Large intestine (tissue), 3 donors: ENCODE results near the gene LZTR1. TPM values are rescaled to one million over a fixed set of nuclear protein-coding genes. Genes with fewer than 3 reads are reported as not detected.

Experiments used
- DNase-seq, 2 donors: peaks; one replicate each; pipeline versions ENCODE4 v3.0.0 to v3.0.0-alpha.2; 2013
- H3K27ac ChIP-seq: one replicate; pipeline ENCODE4 v1.5.1; 2013; ENCODE audit warnings: low read length
- H3K27me3 ChIP-seq: 2 replicates; pipeline ENCODE4 v1.6.1; 2013; ENCODE audit warnings: low read length; ENCODE audit not compliant: control insufficient read depth, insufficient read depth
- H3K36me3 ChIP-seq: 2 replicates; pipeline ENCODE4 v1.6.1; 2013; ENCODE audit warnings: low read length; ENCODE audit not compliant: control insufficient read depth, insufficient read depth
- H3K4me1 ChIP-seq: one replicate; pipeline ENCODE4 v1.6.1; 2013; ENCODE audit warnings: low read length; ENCODE audit not compliant: control insufficient read depth, insufficient read depth
- H3K4me3 ChIP-seq: one replicate; pipeline ENCODE4 v1.5.1; 2013; ENCODE audit warnings: low read length
- H3K9me3 ChIP-seq: one replicate; pipeline ENCODE4 v1.6.1; 2013; ENCODE audit warnings: mild to moderate bottlenecking, low read depth, low read length, moderate library complexity; ENCODE audit not compliant: control insufficient read depth
- WGBS: methylation state at CpG from one replicate; pipeline ENCODE4 v1.1.5; 2013; ENCODE audit warnings: low lambda C conversion rate; ENCODE audit not compliant: insufficient coverage; 5-methylcytosine and 5-hydroxymethylcytosine counted together
- polyA plus RNA-seq: library from polyadenylated mRNA; unstranded; fragments of 120-200 nt; gene quantifications from one replicate; pipeline ENCODE4 v1.2.1, GENCODE V29; 2013

LZTR1 gene
- polyA plus RNA-seq, 1 donor = 39.0 TPM

DNA sequence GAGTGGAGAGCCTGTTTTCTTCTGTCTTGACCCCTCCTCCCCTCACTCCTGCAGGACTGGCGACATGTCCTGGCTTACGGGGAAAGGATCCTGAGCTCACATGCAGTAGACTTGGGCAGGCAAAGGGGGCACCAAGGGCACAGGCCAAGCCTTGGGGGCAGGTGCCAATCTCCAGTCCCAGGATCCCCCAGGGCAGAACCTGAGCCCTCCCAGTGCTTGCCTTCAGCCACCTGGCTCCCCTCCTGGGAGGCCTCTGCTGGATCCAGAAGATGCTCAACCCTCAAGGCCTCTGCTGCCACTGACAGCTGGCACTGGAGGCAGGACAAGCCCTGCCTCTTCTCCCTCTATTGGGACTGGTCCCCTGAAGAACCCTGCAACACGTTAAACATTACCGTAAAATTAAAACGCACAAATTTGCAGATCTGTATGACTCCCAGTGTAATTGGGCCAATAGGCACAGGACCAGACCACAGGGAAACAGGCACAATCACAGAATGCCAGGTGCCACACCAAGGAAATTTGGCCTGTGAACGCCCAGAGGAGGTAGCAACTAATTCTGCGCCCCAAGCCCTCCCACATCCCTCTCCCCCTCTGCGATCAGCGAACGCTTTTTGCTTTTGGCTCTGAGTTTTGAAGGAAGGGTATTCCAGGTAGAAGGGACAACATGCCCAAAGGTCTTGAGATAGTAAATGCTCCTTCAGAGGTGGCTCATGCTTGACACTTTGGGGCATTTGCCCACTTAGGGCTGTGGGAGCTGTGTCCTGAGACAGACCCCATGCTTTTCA is 967 bp upstream of the LZTR1 start:
- no CpG with 5 or more reads among the region's 10 CpGs for WGBS
- peak overlapping the region; percentile 96 for H3K4me3 ChIP-seq
- peaks cover 17% of the 10 kb centered on the region for H3K36me3 ChIP-seq
- no peak for DNase-seq
- H3K27me3 ChIP-seq = no peaks in the 10 kb centered on the region
- peaks cover 28% of the 10 kb centered on the region for H3K4me1 ChIP-seq
- H3K9me3 ChIP-seq = peaks cover 3% of the 10 kb centered on the region
- peak overlapping the region; percentile 91 for H3K27ac ChIP-seq

DNA sequence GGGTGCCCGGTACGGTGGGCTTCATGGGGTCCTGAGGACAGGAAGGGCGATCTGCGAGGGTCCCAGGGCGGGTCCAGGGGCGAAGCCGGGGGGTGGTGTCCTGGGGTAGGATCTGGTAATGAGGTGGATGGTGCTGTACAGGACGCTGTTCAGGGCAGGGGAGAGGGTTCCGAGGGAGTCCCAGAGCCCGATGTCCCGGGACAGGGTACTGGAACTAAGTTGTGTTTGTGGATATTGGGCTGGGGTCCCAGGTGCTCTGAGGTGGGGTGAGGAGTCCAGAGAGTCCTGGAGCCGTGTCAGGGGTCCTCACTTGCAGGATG is 426 bp downstream of the LZTR1 start:
- no CpG with 5 or more reads among the region's 12 CpGs for WGBS
- H3K4me3 ChIP-seq = peak overlapping the region; percentile 96
- peak overlapping the region; percentile 91 for H3K27ac ChIP-seq
- peaks cover 28% of the 10 kb centered on the region for H3K4me1 ChIP-seq
- no peaks in the 10 kb centered on the region for H3K27me3 ChIP-seq
- peaks cover 25% of the 10 kb centered on the region for H3K36me3 ChIP-seq
- DNase-seq = no peak
- H3K9me3 ChIP-seq = peaks cover 3% of the 10 kb centered on the region

DNA sequence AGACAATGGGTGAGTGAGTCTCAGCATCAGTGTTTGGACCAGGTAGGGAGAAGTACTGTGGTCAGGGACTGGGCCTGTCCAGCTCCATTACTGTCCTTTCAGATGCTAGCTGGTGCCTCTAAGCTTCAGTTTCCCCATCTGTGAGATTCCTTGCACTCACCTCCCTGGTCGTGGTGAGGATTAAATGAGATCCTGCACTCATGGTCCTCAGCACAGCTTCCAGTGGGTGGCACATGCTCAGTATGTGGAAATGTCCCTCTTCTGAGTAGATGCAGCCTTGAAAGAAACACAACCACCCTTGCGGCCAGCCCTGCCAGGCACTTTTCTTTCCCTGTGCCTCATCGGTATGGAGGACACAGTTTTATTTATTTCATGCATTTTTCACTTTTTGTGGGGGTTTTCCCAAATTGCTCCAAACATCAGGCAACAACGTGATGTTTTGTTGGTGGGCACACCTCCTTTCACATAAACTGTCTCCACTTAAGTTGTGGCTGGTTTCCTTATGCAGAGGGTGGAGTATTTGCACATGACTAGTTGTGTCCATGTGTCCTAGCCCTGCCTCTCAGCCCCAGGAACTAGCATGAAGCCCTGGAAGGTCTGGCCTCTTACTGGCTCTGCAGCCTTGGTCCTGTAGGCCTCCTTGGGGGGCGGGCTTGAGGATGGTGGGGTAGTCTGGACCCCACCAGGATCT is 1.1 kb downstream of the LZTR1 start:
- Histone ChIP-seq H3K4me1 (peaks cover 28% of the 10 kb centered on the region), H3K4me3 (peak overlapping the region; percentile 96), H3K9me3 (peaks cover 3% of the 10 kb centered on the region), H3K27ac (no peak overlapping the region), H3K27me3 (no peaks in the 10 kb centered on the region), H3K36me3 (peaks cover 31% of the 10 kb centered on the region)
- DNase-seq = no peak
- WGBS = no CpG with 5 or more reads among the region's 5 CpGs

DNA sequence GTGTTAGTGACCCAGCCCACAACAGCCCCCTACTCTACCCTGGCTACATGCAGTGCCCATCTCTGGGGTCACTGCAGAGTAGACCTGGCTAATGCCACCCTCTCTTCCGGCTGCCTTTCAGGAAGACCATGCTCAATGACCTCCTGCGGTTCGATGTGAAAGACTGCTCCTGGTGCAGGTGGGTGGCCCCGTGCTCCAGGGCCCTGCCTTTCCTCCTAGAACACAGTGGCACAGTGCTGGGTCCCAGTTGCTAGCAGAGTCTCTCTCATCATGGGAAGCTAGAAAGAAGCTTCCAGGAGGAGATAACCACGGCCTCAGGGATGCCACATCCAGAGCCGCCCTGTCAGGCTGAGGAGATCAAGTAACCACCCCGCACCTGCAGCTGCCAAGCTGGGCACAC is 3.6 kb downstream of the LZTR1 start:
- no CpG with 5 or more reads among the region's 7 CpGs for WGBS
- H3K36me3 ChIP-seq = peaks cover 45% of the 10 kb centered on the region

DNA sequence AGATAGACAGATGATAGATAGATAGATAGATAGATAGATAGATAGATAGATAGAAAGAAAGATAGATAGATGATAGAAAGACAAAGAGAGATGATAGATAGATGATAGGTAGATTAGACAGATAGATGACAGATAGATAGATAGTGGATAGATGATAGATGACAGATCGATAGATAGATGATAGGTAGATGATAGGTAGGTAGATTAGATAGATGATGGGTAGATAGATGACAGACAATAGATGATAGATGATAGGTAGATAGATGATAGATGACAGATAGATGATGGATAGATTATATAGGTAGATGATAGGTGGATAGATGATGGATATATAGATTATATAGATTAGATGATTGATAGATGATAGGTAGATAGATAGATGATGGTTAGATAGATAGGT is 4.3 kb downstream of the LZTR1 start:
- no peak overlapping the region for H3K27ac ChIP-seq
- H3K36me3 ChIP-seq = peaks cover 50% of the 10 kb centered on the region
- no peaks in the 10 kb centered on the region for H3K9me3 ChIP-seq
- peaks cover 9% of the 10 kb centered on the region for H3K4me1 ChIP-seq
- WGBS = 100% methylated on average over 1 of the region's 1 CpG
- H3K27me3 ChIP-seq = no peaks in the 10 kb centered on the region
- no peak overlapping the region for H3K4me3 ChIP-seq
- DNase-seq = no peak

More for the DNA sequence above, 3.6 kb downstream of the LZTR1 start:
- Histone ChIP-seq H3K4me3 (no peak overlapping the region), H3K9me3 (no peaks in the 10 kb centered on the region), H3K27ac (no peak overlapping the region), H3K27me3 (no peaks in the 10 kb centered on the region), H3K4me1 (peaks cover 15% of the 10 kb centered on the region)
- DNase-seq = no peak

DNA sequence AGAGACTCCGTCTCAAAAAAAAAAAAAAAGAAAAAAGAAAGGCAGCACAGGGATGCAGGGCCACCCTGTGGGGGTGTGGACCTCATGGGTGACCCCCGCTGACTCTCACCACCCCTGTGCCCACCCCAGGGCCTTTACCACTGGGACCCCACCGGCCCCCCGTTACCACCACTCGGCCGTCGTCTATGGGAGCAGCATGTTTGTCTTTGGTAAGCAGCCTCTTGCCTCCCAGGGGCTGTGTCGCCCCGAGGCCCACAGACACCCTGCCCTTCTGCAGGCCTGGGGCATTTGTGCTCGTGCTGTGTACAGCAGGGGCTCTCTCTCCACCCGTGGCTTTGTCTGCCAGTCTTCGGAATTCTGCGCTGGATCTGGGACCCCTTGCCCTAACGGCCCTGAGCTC is 5.3 kb downstream of the LZTR1 start:
- Histone ChIP-seq H3K4me3 (no peak overlapping the region), H3K9me3 (no peaks in the 10 kb centered on the region), H3K27ac (no peak overlapping the region), H3K36me3 (peaks cover 60% of the 10 kb centered on the region), H3K4me1 (peaks cover 5% of the 10 kb centered on the region), H3K27me3 (no peaks in the 10 kb centered on the region)
- no CpG with 5 or more reads among the region's 14 CpGs for WGBS
- DNase-seq = no peak

DNA sequence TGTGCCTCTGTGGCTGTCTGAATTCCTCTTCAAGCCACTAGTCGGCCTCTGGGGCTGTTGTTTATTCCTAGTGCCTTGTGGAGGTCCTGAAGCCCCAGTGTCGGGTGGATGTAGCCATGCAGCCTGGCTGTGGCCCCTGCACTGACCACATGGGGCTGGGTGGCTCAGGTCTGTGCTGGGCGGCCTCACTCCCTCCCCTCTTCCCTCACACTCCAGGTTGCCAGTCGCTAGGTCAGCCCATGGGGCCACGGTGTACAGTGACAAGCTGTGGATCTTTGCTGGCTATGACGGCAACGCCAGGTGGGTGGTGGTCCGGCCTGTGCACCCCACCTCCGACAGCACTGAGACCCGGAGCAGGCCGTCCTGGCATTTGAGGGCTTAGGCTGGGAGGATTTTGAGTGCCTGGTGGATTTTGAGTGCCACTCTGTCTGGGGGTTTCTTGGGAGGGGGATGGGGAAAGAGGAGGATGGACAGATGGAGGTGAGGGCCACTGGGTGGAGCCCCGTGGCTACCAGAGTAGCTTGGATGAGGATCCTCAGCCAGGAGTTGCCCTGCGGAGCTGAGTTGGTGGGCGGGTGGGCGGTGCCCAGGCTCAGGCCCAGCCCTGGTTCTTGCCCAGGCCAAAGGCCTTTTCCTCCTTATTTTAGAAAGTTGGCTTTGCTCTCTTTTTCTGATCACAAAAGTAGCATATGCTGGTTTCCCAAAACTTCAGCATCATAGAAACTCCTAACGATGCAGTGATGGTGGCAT is 6.7 kb downstream of the LZTR1 start:
- DNase-seq = no peak
- Histone ChIP-seq H3K4me1 (no peaks in the 10 kb centered on the region), H3K36me3 (peaks cover 68% of the 10 kb centered on the region), H3K4me3 (no peak overlapping the region), H3K9me3 (no peaks in the 10 kb centered on the region), H3K27ac (no peak overlapping the region), H3K27me3 (no peaks in the 10 kb centered on the region)
- no CpG with 5 or more reads among the region's 16 CpGs for WGBS

DNA sequence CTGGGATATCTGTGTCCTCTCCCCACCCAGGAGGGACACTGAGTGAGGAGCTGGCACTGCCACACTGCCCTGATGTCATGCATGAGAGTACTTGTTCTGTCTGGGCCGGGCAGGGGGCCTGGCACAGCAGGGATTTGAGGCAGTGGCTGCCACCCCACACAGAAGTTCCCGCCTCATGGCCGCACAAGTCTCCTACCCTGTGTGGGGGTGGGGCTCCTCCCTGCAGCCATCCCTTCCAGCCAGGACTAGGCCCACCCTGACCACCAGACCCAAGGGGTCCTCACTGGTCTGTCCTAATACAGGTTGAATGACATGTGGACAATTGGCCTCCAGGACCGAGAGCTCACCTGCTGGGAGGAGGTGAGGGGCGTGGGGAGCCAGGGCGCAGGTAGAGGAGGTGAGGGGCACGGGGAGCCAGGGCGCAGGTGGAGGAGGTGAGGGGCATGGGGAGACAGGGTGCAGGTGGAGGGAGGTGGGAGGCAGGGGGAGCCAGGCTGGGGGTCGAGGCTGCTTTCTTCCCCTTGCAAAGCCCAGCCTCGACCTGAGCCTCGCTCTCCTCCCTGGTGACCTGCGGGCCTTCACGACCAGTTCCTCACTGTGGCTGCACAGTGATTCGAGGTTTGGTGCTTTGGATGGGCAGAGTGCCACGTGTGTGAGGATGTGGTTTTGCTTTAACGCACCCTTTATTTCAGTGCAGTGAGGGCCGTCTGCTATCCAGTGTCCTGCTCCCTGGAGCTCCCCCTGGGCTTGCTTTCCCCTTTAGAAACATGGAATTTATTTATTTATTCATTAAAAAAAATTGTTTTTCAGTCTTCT is 7.4 kb downstream of the LZTR1 start:
- H3K9me3 ChIP-seq = no peaks in the 10 kb centered on the region
- no peak overlapping the region for H3K4me3 ChIP-seq
- WGBS = no CpG with 5 or more reads among the region's 17 CpGs
- DNase-seq = no peak
- H3K27me3 ChIP-seq = no peaks in the 10 kb centered on the region
- H3K36me3 ChIP-seq = peaks cover 66% of the 10 kb centered on the region
- no peak overlapping the region for H3K27ac ChIP-seq
- H3K4me1 ChIP-seq = no peaks in the 10 kb centered on the region

DNA sequence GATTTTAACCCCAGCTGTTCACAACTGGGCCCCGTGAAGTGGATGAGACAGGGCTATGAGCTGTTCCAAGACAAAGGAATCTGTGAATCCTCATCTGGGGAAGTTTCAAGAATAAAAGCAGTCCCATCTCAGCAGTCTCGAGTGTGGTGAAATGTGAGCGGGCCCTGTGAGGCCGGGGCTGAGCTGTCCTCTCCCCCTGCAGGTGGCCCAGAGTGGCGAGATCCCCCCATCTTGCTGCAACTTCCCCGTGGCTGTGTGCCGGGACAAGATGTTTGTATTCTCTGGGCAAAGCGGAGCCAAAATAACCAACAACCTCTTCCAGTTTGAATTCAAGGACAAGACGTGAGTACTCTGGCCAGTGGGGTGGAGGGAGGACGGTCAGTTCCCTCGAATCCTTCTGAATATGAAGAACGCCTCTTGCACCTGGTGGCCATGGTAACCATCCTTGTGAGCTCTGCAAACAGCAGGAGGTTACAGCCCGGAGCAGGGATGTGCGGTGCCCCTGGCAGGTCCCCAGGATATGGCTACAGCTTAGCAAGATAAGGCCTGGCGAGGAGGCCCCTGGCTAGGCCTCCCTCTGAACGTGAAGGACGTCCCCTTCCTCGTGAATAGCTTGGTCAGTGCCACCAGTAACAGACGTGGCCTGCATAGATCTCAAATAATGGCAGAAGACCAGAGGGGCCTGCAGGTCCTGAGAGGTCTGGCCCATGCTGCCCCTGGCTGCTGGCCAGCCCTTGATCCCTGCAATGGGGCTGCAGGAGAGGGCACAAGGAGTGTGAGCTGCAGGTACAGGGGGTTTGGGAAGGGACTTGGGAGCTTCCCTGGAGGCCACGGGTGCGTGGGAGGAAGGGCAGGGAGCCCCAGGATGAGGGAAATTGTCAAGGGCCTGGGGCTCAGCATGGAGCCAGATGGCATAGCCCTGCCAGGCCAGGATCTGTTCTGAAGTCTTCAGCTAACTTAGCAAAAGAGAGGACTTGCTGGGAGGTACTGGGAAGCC is 8.4 kb downstream of the LZTR1 start:
- peak in 1 of 2 donors; percentile 39 for DNase-seq
- H3K27me3 ChIP-seq = no peaks in the 10 kb centered on the region
- H3K36me3 ChIP-seq = peaks cover 72% of the 10 kb centered on the region
- no peaks in the 10 kb centered on the region for H3K9me3 ChIP-seq
- WGBS = no CpG with 5 or more reads among the region's 21 CpGs
- no peak overlapping the region for H3K27ac ChIP-seq
- no peaks in the 10 kb centered on the region for H3K4me1 ChIP-seq
- H3K4me3 ChIP-seq = no peak overlapping the region
